Activated naive CD4-positive, alpha-beta T cell treated with anti-CD3 and anti-CD28 coated beads, Interleukin-2, amount 50 U/mL, for 16 hours (primary cell): ENCODE data around the gene NT5M.

ENCODE experiments used
- DNase-seq: peaks from one replicate; pipeline ENCODE4 v3.0.0-alpha.2; 2020

Gene NT5M

DNA sequence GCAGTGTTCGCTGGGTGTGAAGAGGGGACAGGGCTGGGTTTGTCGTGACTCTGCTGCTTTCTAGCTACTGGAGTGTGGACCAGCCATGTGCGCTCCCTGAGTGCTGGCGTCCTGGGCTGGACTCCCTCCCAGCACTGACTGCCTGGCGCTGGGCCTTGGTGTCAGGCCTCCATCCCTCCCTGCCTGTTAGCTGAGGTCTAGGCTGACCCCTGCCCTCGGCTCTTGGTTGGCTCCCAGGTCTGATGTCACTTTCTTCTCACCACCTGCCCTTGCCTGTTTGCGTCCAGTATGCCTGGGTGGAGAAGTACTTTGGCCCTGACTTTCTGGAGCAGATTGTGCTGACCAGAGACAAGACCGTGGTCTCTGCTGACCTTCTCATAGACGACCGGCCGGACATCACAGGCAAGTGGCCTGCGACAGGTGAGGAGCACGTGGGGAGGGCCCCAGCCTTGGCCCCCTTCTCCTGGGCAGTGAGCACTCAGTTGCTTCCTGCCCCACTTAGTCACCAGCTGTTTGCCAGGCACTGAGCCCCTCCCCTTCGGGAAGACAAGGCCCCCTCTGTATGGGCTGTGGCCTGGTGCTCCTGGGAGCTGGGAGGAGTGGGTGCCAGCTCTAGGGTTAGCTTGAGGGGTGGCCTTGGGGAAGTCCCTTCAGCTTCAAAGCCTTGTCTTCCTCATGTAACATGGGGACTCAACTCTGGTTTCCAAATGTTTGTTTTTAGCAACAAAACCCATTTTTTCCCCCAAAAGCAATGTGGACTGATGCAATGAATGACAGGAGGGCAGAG is 41.5 kb downstream of the NT5M start:
- no peak for DNase-seq

DNA sequence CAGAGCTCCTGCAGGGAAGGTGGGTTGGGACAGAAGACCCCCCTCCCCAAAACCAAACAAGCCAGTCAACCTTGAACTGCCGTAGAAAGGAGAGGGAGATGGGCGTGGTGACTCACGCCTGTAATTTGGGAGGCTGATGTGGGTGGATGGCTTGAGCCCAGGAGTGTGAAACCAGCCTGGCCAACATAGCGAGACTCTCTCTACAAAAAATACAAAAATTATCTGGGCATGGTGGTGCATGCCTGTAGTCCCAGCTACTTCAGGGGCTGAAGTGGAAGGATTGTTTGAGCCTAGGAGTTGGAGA is 42.1 kb downstream of the NT5M start:
- DNase-seq, result no peak

DNA sequence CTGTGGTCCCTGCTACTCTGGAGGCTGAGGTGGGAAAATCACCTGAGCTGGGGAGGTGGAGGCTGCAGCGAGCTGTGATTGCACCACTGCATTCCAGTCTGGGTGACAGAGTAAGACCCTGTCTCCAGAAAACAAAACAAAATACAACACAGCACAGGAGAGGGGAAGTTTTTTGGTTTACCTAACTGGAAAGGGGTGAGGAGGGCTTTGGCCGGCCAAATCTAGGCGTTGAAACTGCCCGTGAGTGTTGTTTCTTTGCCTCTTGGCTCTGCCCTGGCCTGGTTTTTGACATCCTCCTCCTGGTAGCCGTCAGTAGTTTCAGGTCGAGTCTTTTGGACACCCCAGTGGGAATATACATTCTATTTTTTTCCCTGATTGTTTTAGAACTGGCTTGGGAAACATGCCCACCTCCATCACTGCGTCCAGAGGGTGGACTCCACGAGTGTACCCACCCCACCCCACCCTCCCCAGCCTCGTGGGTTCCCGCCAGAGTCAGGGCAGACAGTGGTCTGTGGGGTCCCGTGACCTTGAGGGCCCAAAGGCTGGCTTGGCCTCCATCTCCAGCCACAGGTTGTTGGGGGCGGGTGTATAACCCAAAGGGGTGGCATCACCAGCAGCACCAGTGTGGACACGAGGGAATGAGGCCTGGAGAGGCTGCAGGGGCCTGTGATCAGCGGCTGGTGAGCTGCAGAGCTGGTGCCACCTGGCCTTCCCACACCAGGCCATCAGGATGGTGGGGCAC is 42.7 kb downstream of the NT5M start:
- no peak for DNase-seq

DNA sequence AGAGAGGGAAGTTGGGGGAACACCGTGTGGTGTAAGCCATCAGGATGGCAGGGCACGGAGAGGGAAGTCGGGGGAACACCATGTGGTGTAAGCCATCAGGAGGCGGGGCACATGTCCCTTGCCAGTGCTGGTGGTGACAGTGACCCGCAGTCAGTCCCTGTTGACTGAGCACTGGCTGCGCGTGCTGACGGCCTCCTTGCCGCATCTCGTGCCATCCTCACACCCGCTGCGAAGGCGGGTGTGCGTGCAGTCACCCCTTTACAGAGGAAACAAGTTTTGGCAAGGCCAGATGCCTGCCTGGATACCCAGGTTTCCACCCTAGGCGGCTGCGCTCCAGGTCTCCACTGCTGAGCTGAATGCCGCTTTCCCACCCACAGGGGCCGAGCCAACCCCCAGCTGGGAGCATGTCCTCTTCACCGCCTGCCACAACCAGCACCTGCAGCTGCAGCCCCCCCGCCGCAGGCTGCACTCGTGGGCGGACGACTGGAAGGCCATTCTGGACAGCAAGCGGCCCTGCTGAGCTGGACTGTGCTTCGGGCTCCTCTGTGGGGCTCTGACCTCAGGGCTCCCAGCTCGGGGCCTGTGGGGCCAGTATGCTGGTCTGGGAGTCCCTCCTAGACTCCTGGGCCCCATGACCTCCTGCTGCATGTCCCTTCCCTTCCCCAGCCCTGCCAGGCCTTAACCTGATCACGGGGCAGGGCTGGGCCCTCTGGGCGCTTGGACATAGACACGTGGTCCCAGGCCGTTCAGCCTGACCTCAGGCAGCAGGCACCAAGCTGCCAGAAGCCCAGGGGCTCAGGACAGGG is 43.5 kb downstream of the NT5M start:
- DNase-seq, result no peak

DNA sequence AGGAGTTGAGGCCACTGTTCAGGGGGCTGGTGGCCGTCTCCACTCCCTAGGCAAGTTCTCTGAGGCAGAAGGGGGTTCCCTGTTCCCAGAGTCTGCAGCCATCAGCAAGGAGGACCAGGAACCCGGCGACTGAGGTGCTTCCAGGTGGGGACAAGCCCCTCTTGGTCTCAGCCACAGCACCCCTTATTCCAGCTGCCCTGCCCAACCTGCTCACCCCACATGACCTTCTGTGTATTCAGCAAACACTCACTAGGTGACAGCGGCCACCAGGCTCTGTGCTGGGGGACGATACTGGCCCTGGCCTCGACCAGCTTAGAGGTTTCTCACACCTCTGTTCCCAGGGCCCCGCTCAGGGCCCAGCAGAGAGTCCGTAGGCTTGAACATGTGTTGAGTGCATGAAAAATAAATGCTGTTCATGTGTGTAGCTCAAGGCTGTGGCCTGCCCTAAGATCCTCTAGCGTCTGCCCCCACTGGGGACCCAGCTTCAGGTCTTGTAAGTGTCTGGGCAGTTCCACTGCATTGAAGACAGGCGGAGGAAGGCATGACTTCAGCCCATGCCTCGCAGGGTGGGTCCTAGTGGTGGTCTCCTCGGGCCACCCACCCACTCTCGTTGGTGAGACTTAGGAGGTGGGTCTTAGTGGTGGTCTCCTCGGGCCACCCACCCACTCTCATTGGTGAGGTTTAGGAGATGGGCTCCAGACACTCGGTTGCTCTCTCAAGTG is 44.2 kb downstream of the NT5M start:
- no peak for DNase-seq

DNA sequence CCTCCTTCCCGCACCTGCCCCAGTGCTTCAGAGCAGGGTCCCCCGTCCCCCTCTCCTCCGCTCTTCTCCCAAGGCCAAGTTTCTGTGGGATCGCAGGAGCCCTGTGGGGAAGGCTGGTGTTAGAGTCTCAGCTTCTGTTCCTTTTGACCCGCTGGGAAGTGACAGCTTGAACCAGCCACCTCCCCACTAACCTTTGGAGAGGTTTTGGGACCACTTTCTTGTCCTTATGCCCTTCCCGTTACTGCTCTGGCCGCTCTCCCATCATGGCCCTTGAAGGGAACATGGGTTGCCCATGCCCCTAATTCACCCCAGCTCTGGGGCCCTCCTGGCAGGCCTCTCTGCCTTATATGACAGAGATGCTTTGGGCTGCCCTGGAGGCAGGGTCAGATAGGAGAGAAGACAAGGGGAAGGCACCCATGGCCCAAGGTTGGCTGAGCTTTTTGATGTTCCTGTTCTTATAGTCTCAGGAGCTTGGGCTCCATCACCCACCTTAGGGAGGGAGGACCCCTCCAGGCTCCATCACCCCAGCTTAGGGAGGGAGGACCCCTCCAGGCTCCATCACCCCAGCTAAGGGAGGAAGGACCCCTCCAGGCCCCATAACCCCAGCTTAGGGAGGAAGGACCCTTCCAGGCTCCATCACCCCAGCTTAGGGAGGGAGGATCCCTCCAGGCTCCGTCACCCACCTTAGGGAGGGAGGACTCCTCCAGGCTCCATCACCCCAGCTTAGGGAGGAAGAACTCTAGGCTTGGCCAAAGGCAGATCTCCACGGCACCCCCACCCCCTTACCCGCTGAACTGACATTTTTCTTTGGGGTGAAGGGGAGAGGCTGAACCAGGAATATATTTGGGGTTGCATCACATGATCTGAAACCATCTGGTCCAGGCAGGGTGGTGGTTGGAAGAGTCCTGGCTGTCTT is 45.0 kb downstream of the NT5M start:
- no peak for DNase-seq

DNA sequence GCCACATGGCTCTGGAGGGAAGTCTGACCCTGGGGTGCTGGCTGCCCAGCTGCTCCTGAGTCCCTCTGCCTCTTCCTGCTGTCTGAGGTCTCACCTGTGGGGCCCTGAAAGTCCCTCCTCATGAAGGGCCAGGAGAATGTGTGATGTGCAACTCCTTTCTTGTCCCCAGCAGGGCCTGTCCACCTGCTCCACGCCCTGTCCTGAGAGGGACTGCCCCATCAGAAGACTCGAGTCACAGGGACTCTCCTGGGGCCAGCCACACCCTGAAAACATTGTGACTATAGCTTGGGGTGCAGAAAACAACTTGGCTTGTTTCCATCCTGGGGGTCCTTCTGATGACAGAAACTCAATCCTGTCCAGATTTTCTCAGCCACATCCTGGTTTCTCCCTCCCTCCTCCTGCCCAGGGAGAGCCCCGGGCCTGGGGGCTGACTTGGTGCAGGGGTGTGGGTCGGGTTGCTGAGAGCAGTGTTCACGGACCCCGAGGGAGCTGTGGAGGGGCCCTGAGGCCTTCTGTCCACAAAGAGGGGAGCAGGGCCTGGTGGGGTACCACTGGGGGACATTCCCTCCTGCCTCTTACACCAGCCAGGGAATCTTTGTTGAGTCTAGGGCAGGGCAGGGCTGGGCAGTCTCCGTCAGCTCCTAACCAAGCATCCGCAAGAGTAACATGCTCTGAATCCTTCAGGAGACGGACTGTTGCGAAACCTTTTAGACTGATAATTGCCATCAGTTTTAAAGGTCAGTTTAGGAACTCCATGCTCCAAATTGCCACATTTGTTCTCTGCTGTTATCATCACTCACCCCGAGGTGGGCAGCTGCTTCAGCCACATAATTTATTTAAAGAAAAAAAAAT is 45.9 kb downstream of the NT5M start:
- no peak for DNase-seq

DNA sequence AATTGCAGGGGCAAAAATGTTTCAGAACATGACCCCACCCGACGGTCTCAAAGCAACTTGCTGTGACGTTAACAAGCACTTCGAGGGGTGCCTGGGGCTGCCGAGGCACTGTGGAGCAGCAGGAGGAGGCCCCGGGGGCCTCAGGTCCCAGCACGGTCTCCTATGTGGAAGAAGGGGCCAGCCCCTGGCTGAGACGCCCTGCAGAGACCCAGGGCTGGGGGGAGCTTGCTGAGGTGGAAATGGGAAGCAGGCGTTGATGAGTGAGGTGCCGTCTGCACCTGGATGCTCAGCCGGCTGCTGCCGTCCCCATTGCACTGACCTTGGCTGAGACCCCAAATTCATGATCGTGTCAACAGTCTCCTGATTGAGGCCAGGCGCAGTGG is 46.5 kb downstream of the NT5M start:
- DNase-seq, result no peak

DNA sequence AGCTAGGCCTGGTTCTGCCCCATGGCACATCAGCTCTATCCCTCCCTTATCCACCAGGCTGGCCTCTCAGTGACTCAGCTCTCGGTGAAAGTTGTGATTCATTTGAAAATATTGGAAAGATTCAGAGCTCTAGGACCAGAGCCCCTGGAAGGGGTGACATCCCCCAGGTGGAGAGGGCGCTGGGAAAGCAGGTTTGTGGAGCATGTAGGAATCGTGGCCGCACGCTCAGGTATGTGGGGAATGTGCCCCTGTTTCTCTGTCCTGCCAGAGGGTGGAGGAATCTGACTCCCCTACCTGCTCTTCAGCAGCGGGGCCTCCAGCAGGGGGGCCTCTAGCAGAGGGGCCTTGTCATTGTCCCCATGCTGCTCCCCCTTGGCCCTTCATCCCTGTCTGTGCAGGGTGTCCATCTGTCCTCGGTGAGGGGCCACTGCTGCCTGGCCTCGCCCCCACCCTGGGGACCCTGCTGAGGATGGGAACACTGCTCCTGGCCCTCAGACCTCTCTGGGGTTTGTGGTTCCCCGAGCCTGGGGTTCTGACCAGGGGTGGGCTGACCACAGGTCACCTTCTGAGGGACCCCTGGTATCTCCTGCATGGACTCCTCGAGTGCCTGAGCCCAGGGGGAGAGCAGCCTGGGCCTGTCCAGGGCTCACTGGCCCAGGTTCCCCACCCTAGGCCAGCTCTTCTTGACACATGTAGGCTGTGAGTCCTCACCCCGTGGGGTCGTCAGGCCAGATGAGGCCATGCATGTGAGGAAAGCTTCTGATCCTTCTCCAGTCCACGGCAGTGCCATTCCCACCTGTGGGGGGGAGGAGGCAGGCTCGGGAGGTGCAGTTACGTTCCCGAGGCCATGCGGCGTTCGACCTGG is 47.5 kb downstream of the NT5M start:
- DNase-seq, result no peak

DNA sequence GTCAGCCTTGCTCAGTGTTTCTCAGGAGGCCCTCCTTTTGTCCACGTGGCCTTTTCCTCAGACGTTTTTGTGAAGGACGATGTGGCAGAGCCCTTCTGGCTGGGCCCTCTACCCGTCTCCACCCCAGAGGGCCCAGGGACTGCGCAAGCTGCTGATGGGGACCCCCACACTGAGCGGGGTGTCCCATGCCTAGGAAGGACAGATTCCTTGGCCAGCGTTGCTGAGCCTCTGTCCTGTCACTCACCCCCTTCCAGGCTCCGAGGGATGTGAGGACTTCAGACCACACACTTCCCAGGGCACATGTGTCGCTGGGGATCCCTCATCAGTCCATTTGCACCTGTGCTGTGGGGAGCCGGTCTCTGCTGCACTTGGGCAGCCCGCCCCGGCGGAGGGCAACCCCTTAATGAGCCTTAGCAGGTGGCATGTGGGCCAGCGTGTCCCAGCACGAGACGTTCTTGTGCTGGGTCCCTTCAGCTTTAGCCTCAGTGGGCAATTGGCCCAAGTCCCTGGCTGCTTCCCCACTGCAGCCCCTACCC is 48.3 kb downstream of the NT5M start:
- DNase-seq, result no peak

DNA sequence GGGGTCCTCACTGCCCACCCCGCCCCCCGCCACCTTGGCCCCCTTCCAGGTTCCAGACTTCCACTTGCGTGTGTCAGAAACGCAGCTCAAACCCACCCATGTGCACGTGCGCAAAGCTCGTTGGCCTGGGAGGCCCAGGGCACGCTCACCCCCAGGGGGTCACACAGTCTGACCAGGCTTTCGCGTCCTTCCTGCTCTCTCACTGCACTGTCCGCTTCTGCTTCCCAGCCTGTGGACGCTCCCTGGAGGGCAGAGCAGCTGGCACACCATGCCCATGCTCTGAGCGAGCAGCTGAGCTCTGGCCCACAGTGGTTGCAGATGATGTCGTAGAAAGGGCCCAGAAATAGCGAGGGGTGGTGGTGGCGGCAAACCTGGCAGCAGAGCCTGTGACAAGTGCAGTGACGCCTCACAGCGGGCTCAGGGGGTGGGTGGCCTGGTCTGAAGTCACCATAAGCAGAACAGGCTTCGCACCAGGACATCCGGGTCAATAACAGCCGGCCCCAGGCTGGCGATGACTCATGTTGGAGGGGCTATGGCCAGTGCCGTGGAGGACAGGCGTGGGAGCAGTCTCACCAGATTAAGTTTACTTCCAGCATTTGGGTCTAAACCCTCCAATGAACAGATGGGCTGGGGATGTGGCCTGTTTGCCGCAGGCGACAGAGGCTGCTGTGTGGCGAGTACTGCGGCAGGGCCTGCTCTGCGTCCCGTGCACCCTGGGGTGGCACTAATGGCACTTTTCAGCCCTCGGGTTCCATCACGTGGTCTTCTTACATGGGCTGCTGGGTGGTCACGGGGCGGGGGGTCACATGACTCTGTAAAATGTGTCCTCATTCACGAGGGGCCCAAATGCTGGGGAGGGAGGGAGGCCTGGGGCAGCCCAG is 49.0 kb downstream of the NT5M start:
- no peak for DNase-seq

DNA sequence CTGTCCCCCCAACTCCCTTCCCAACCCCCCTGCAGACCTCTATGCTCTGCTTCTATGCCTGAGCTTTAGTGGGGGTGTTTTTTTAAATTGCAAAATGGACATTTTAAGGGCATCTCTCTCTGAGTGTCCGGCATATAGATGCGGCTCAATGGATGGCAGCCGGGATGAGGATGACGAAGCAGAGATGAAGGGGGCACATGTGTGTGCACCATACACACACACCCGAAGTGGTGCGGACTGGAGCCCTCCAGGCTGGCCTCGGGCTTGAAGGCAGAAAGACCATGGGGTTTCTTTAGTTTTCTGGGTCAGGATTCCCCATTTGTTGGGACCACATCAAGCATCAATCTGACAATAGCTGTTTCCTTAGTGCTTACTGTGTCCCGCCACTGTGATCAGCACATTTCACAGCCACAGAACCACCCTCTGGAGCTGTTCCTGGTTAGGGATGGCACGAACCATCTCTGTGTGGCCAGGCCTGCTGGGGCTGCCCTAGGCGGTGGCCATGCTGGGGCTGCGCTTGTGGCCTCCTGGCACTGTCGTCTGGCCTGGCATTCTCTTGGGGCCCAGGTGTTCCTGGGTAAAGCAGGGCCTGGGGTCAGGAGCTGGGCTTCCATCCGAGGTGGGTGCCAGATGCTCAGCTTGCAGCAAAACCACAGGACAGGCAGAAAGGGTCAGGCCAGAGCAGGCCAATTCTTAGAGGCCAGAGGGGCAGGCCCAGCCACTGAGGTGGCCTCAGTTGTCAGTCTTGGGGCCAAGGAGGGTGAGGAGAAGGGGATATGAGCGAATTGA is 49.9 kb downstream of the NT5M start:
- DNase-seq, result no peak

DNA sequence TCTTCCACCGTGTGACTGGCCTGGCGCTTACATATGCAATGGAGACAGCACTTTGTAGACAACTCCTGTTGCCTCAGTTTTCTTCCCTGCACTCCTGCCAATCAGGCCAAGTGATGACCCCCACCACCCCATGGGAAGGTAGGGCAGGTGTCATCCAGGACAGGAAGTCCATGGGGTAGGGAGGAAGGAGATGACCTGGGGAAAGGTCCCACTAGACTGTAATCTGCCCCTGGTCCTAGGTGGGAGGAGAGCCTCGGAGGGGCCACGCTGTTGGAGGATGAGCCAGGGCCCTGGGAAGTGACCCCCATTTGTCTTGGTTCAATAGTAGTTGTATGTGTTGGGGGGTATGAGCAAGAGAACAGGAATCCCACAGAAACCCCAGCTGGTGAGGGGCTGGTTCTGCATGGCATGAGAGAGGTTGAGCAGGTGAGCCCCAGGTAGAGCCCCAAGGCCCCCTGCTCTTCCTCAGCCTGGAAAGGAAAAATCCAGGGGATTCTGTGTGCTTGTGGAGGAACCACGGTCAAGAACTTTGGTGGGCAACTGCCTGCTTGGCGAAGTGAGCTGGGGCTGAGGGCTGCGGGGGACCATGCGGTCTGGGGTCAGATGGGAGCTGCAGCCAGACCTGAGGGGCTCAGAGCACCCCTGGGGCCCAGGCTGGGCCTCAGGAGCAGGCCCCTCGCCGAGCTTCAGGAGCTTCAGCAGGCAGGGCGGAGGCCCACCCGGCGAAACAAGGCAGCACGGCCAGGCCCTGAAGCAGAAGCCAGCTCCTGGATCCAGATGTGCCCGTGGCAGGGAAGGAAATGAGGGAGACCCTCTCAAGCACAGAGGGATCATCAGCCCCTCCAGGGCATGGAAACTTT is 50.7 kb downstream of the NT5M start:
- DNase-seq, result no peak

DNA sequence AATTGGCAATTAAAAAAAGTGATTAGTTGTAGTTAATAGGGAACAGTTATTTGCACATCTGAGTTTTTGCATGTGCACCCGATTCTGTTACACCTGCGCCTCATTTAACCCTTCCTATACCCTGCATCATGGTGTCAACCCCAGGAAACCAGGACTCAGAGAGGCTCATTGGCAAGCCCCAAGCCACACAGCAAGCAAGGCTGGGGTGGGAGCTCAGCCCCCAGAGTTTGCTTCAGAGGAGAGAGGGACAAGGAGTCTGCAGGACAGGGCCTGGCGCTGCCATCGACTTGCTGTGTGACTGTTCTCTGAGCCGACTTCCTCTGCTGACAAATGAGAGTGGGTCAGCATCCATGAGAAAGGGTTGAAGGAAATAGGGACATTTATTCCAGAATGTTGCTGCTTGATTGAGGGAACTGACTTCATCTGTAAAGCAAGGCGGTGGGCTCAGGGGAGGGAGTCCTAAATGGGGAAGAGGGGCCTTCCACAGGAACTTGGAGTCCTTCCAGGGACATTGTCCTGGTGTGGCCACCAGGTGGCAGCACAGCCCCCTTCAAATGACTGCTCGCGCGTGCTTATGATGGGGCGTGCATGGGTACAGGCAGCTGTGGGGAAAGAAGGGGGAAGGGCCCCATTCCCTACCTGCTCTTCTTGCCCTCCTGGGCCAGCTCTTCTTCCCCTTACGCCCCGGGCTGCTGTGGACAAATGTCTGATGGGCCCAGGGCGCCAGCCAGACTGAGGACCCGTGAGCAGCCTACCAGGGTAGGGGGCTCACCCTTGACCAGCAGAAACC is 51.6 kb downstream of the NT5M start:
- peak; percentile 72 for DNase-seq

DNA sequence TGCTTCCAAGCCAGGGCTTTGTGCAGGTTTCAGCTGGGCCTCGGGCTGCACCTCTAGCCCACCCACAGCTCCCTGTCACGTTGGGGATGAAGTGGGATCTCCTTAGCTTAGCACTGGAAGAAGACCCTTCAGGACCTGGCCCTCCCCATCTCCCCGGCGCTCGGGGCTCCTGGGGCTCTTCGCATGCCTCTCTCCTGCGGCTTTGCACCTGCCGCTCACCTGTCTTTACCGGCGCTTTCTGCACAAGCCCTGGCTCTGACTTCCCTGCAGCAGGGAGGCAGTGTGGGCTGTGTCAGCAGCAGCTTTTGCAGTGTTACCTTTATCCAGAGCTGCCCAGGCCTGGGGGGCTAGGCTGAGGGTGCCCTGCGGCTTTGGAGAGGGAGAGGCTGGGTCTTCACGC is 52.3 kb downstream of the NT5M start:
- DNase-seq, result no peak
